ENCODE data around the gene HFE.

GRCh38 chr6:26123675-26123946 lies 36.4 kb downstream of the HFE start:
- TF ChIP-seq CTCF (IDR thresholded peaks at IDR 0.05; ENCODE audit: low read depth, low read length, missing input control) (no peak), ATF3 (IDR thresholded peaks at IDR 0.05) (no peak), EGR1 (IDR thresholded peaks at IDR 0.05; ENCODE audit: low read depth in 2 of 2) (no peak)
